Left renal cortex interstitium (tissue), 4 donors: ENCODE measurements around the gene OTOGL. TPM values are rescaled to one million over a fixed set of nuclear protein-coding genes. Genes with fewer than 3 reads are reported as not detected.
"Not testable (repeated sequence)": the region's sequence is repeated elsewhere in the genome, so short reads cannot be mapped to it uniquely, and the experiment has no call there.

Source experiments
- DNase-seq, 4 donors: peaks; one replicate each; pipeline ENCODE4 v3.0.0-alpha.2; 2013; ENCODE audit warnings: low read depth in 4 of 4, low spot score in 2 of 4, missing footprints in 1 of 4
- polyA plus RNA-seq, 4 donors: library from polyadenylated mRNA; unstranded; fragments of 120-200 nt; gene quantifications; one replicate each; pipeline ENCODE4 v1.2.1, GENCODE V29; 2013; ENCODE audit not compliant: insufficient read length in 4 of 4

OTOGL gene
- polyA plus RNA-seq, 4 donors, result 0.40 to 0.92 (median 0.82) TPM

GRCh38 chr12:80269803-80270552 is 170.6 kb downstream of the OTOGL start:
- DNase-seq, result peak in 3 of 4 donors; percentile 11 to 38 (median 19)

GRCh38 chr12:80271780-80272179 is 172.4 kb downstream of the OTOGL start:
- DNase-seq, result no peak

GRCh38 chr12:80272387-80272915 is 173.1 kb downstream of the OTOGL start:
- no peak for DNase-seq

GRCh38 chr12:80273144-80273543 is 173.8 kb downstream of the OTOGL start:
- no peak for DNase-seq

- DNase-seq, result no peak
These were observed 178.4 kb downstream of the OTOGL start for GRCh38 chr12:80277732-80278131.

GRCh38 chr12:80282226-80282625 is 182.9 kb downstream of the OTOGL start:
- DNase-seq, result no peak

- no peak for DNase-seq
These were observed 183.4 kb downstream of the OTOGL start for GRCh38 chr12:80282761-80283160.

GRCh38 chr12:80291108-80291754 is 191.9 kb downstream of the OTOGL start:
- no peak for DNase-seq

- DNase-seq, result no peak
These were observed 194.0 kb downstream of the OTOGL start for GRCh38 chr12:80293347-80293746.

- DNase-seq, result no peak
These were observed 194.4 kb downstream of the OTOGL start for GRCh38 chr12:80293759-80294158.

- no peak for DNase-seq
These were observed 199.9 kb downstream of the OTOGL start for GRCh38 chr12:80299219-80299618.

GRCh38 chr12:80299976-80300375 is 200.6 kb downstream of the OTOGL start:
- no peak for DNase-seq

GRCh38 chr12:80307436-80307835 is 208.1 kb downstream of the OTOGL start:
- not testable (repeated sequence) for DNase-seq

GRCh38 chr12:80313209-80313608 is 213.9 kb downstream of the OTOGL start:
- no peak for DNase-seq

- DNase-seq, result no peak
These were observed 215.4 kb downstream of the OTOGL start for GRCh38 chr12:80314741-80315140.

GRCh38 chr12:80316222-80316621 is 216.9 kb downstream of the OTOGL start:
- no peak for DNase-seq

- DNase-seq, result no peak
These were observed 218.0 kb downstream of the OTOGL start for GRCh38 chr12:80317307-80317706.

GRCh38 chr12:80317899-80318298 is 218.6 kb downstream of the OTOGL start:
- DNase-seq, result no peak

GRCh38 chr12:80320121-80320678 is 220.9 kb downstream of the OTOGL start:
- DNase-seq, result no peak

GRCh38 chr12:80321653-80322052 is 222.3 kb downstream of the OTOGL start:
- DNase-seq, result no peak

- DNase-seq, result no peak
These were observed 226.0 kb downstream of the OTOGL start for GRCh38 chr12:80325167-80325959.
